Keratinocyte (primary cell): Measurements from ENCODE around the gene FCER2. TPM values are rescaled to one million over a fixed set of nuclear protein-coding genes. Genes with fewer than 3 reads are reported as not detected.

ENCODE experiments used
- DNase-seq: peaks from one replicate; pipeline ENCODE4 v3.0.0-alpha.2; 2011; ENCODE audit warnings: low read depth, missing footprints, low spot score
- FAIRE-seq: peaks from 2 replicates; lab custom pipeline; 2011; peaks lifted over from hg19 to GRCh38; lab: Jason Lieb, UNC
- H2AFZ ChIP-seq: 2 replicates; pipeline ENCODE4 v1.6.0; 2012; ENCODE audit warnings: low read length, control low read depth, inconsistent platforms; ENCODE audit not compliant: control insufficient read depth
- H3K27ac ChIP-seq: 2 replicates; pipeline ENCODE4 v1.5.1; 2011; ENCODE audit warnings: low read length; ENCODE audit not compliant: control insufficient read depth, insufficient read depth
- H3K27me3 ChIP-seq: 3 replicates; pipeline ENCODE4 v1.6.0; 2011; ENCODE audit warnings: low read length; ENCODE audit not compliant: control insufficient read depth, insufficient read depth; ENCODE audit errors: extremely low read depth
- H3K36me3 ChIP-seq, 2 experiments: 2 replicates in 1 of 2; 3 replicates in 1 of 2; pipeline ENCODE4 v1.5.1; 2011; ENCODE audit warnings: low read length in 2 of 2, mild to moderate bottlenecking in 1 of 2; ENCODE audit not compliant: control insufficient read depth in 2 of 2, insufficient read depth in 2 of 2; ENCODE audit errors: extremely low read depth in 1 of 2
- H3K4me1 ChIP-seq: 3 replicates; pipeline ENCODE4 v1.5.1; 2011; ENCODE audit warnings: low read length; ENCODE audit not compliant: control insufficient read depth, insufficient read depth; ENCODE audit errors: extremely low read depth
- H3K4me2 ChIP-seq: 3 replicates; pipeline ENCODE4 v1.6.0; 2011; ENCODE audit warnings: low read depth, low read length; ENCODE audit not compliant: control insufficient read depth, insufficient read depth; ENCODE audit errors: extremely low read depth
- H3K4me3 ChIP-seq, 3 experiments: fragments of 200-600 bp in 1 of 3; sonication (generic) in 1 of 3; 2 replicates in 2 of 3; 3 replicates in 1 of 3; pipeline ENCODE4 v1.5.1; 2011 to 2016; ENCODE audit warnings: low read length in 3 of 3, mild to moderate bottlenecking in 3 of 3, control low read depth in 2 of 3, inconsistent platforms in 1 of 3, low read depth in 1 of 3, mixed read lengths in 1 of 3, mixed run types in 1 of 3, moderate library complexity in 1 of 3; ENCODE audit not compliant: control insufficient read depth in 2 of 3, insufficient read depth in 2 of 3; ENCODE audit errors: extremely low read depth in 1 of 3
- H3K79me2 ChIP-seq: 2 replicates; pipeline ENCODE4 v1.6.0; 2012; ENCODE audit warnings: low read length; ENCODE audit not compliant: control insufficient read depth, insufficient read depth
- H3K9ac ChIP-seq: 3 replicates; pipeline ENCODE4 v1.6.0; 2011; ENCODE audit warnings: low read length; ENCODE audit not compliant: control insufficient read depth, insufficient read depth; ENCODE audit errors: extremely low read depth
- H3K9me1 ChIP-seq: 3 replicates; pipeline ENCODE4 v1.6.0; 2011; ENCODE audit warnings: low read length; ENCODE audit not compliant: control insufficient read depth, insufficient read depth; ENCODE audit errors: extremely low read depth
- H3K9me3 ChIP-seq: 2 replicates; pipeline ENCODE4 v1.5.1; 2012; ENCODE audit warnings: low read depth, low read length; ENCODE audit not compliant: control insufficient read depth
- H4K20me1 ChIP-seq: 3 replicates; pipeline ENCODE4 v1.6.0; 2011; ENCODE audit warnings: low read length; ENCODE audit not compliant: control insufficient read depth, insufficient read depth; ENCODE audit errors: extremely low read depth
- CTCF ChIP-seq, 3 experiments: IDR thresholded peaks in 1 of 3; conservative IDR thresholded peaks in 1 of 3; optimal IDR thresholded peaks in 1 of 3; 2 replicates in 2 of 3; 3 replicates in 1 of 3; pipeline versions ENCODE3 to v1.5.1; 2011; ENCODE audit warnings: low read length in 3 of 3, mild to moderate bottlenecking in 3 of 3, moderate library complexity in 2 of 3, control low read depth in 1 of 3, inconsistent platforms in 1 of 3; ENCODE audit not compliant: insufficient read depth in 2 of 3; ENCODE audit errors: extremely low read depth in 1 of 3
- EZH2 ChIP-seq: IDR thresholded peaks from one replicate; pipeline ENCODE4 v1.6.1; 2012; ENCODE audit warnings: inconsistent platforms, mild to moderate bottlenecking, low read length, moderate library complexity
- dilution Hi-C: fragments of 300-500 bp; cut with MboI; formaldehyde crosslinking; loops from one replicate; pipeline ENCODE4 v1.7.0; 2020; ENCODE audit warnings: low sequenced_read_pairs; ENCODE audit not compliant: extremely low pct_ligation_motif_present
- polyA plus RNA-seq, 5 experiments: library from polyadenylated mRNA; depleted of rRNA in 3 of 5; stranded (reverse) in 3 of 5; stranded (forward) in 1 of 5; unstranded in 1 of 5; fragments of >200 nt; gene quantifications; 1 replicate in 1 of 5; 2 replicates in 3 of 5; 3 replicates in 1 of 5; pipeline versions ENCODE4 v1.2.1 to v1.2.3, GENCODE V29; 2011 to 2012; ENCODE audit warnings: missing spikeins in 2 of 5, low read depth in 1 of 5, low replicate concordance in 1 of 5

Gene FCER2
- polyA plus RNA-seq, 1 donor (not counting 4 experiments of a cell fraction or from before 2014, with no cell fraction given) = not detected

DNA sequence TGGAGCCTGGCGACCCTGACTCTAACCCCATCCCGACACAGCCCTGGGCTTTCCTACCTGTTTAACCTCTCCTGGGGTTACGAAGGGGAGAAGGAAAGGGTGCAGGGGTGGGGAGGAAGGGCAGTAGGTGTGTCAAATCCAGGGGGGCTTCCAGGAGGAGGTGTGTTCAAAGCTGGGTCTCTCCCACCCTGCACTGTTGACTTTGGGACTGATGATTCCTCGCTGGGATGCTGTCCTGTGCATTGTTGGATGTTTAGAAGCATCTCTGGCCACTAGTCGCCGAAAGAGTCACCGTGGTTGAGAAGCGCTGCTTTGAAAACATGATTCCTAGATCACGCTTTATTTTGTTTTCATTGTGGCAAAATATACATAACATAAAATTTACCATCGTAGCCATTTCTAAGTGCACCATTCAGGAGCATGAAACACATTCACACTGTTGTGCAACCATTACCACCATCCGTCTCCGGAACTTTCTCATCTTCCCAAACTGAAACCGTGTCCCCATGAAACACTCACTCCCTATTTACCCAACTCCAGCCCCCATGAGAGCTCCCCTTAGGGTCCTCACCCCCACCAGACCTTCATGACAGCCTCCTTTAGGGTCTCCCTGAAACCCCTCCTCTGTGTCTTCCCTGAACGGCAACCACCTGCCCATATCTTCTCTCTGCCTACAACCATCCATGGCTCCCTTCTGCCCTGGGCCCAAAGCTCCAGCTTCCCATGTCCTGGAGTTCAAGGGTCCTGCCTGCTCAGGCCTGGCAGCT is 4.4 kb upstream of the FCER2 start:
- Histone ChIP-seq H3K27me3 (no peaks in the 10 kb centered on the region), H3K79me2 (no peaks in the 10 kb centered on the region), H3K4me2 (no peak overlapping the region), H3K9me1 (no peaks in the 10 kb centered on the region), H2AFZ (no peak overlapping the region), H3K27ac (no peak overlapping the region), H3K4me1 (no peaks in the 10 kb centered on the region), H4K20me1 (no peaks in the 10 kb centered on the region), H3K36me3 (no peaks in the 10 kb centered on the region), H3K9ac (no peak overlapping the region), H3K4me3 (no peak overlapping the region), H3K9me3 (no peaks in the 10 kb centered on the region)
- no peak for FAIRE-seq
- DNase-seq = no peak
- dilution Hi-C loops = no loop called here
- TF ChIP-seq CTCF (optimal IDR thresholded peaks at IDR 0.05 in 1 of 3, IDR thresholded peaks at IDR 0.05 in 1 of 3, conservative IDR thresholded peaks at IDR 0.05 in 1 of 3; ENCODE audit: extremely low read depth in 1 of 3, insufficient read depth in 2 of 3, low read length in 3 of 3) = no peak
- no peak for TF ChIP-seq EZH2

GRCh38 chr19:7705387-7706187 is 3.7 kb upstream of the FCER2 start:
- H3K4me1 ChIP-seq = no peaks in the 10 kb centered on the region
- no peaks in the 10 kb centered on the region for H3K27me3 ChIP-seq
- TF ChIP-seq EZH2 = no peak
- TF ChIP-seq CTCF (optimal IDR thresholded peaks at IDR 0.05 in 1 of 3, IDR thresholded peaks at IDR 0.05 in 1 of 3, conservative IDR thresholded peaks at IDR 0.05 in 1 of 3; ENCODE audit: extremely low read depth in 1 of 3, insufficient read depth in 2 of 3, low read length in 3 of 3) = no peak
- no peak overlapping the region for H3K9ac ChIP-seq
- DNase-seq (no peak), FAIRE-seq (no peak)
- H4K20me1 ChIP-seq = no peaks in the 10 kb centered on the region
- H3K4me3 ChIP-seq = no peak overlapping the region
- H3K9me1 ChIP-seq = no peaks in the 10 kb centered on the region
- H3K27ac ChIP-seq = no peak overlapping the region
- H3K4me2 ChIP-seq = no peak overlapping the region
- no peaks in the 10 kb centered on the region for H3K9me3 ChIP-seq
- no peaks in the 10 kb centered on the region for H3K36me3 ChIP-seq
- H3K79me2 ChIP-seq = no peaks in the 10 kb centered on the region
- H2AFZ ChIP-seq = no peak overlapping the region
- dilution Hi-C loops = no loop called here
